A549 (cell line): ENCODE results near the gene KCNN3. TPM values are rescaled to one million over a fixed set of nuclear protein-coding genes. Genes with fewer than 3 reads are reported as not detected.
A peak's percentile ranks its signal among the peaks of the same experiment; 100 is the strongest.

Experiments
- ATAC-seq, 2 experiments: fragments of 200-7000 bp in 1 of 2; fragments of >200 bp in 1 of 2; cut with Nextera tagmentation in 1 of 2; cut with Tn5 transposase in 1 of 2; 3 replicates each; pipeline versions ENCODE4 v1.8.0 to v1.9.1; 2018 to 2020; ENCODE audit warnings: mild to moderate bottlenecking in 1 of 2, moderate library complexity in 1 of 2
- CTCF ChIA-PET: fragments of 300-600 bp; sonication (Branson Sonifier 250); formaldehyde crosslinking; extraction: SDS; loops from one replicate; lab custom pipeline; 2021; ENCODE audit warnings: antibody characterized with exemption, inconsistent platforms; lab: Yijun Ruan, JAX
- POLR2A ChIA-PET: fragments of 350-600 bp; formaldehyde crosslinking; extraction: SDS; loops from one replicate; lab custom pipeline; 2021; ENCODE audit warnings: antibody characterized with exemption, inconsistent platforms; lab: Yijun Ruan, JAX
- DNase-seq, 2 experiments: peaks; one replicate each; pipeline versions ENCODE4 v3.0.0 to v3.0.0-alpha.2; 2011 to 2016; ENCODE audit warnings: low read depth in 1 of 2, low spot score in 1 of 2
- FAIRE-seq: peaks from 2 replicates; lab custom pipeline; 2011; peaks lifted over from hg19 to GRCh38; lab: Jason Lieb, UNC
- H3K27ac ChIP-seq, 2 experiments: fragments of >200 bp; sonication (Bioruptor Twin); formaldehyde crosslinking; 3 replicates each; pipeline ENCODE4 v1.5.1; 2016 to 2017
- H3K4me1 ChIP-seq: fragments of >200 bp; sonication (Bioruptor Twin); formaldehyde crosslinking; 3 replicates; pipeline ENCODE4 v1.6.1; 2016
- H3K4me2 ChIP-seq: fragments of >200 bp; sonication (Bioruptor Twin); formaldehyde crosslinking; 3 replicates; pipeline ENCODE4 v1.6.1; 2016
- H3K4me3 ChIP-seq: fragments of >200 bp; sonication (Bioruptor Twin); formaldehyde crosslinking; 3 replicates; pipeline ENCODE4 v1.5.1; 2016
- H3K9me3 ChIP-seq: fragments of >200 bp; sonication (Bioruptor Twin); formaldehyde crosslinking; 3 replicates; pipeline ENCODE4 v1.6.1; 2016
- CBX8 ChIP-seq: fragments of 200-600 bp; sonication (generic); IDR thresholded peaks from 2 replicates; pipeline ENCODE4 v1.6.1; 2016
- CEBPB ChIP-seq, 2 experiments: fragments of >200 bp in 1 of 2; sonication (Bioruptor Twin) in 1 of 2; formaldehyde crosslinking in 1 of 2; IDR thresholded peaks; 2 replicates each; pipeline ENCODE4 v1.6.1; 2012 to 2016
- EHMT2 ChIP-seq: fragments of 200-600 bp; sonication (generic); IDR thresholded peaks from 2 replicates; pipeline ENCODE4 v1.6.1; 2016; ENCODE audit warnings: antibody characterized with exemption, low read depth, mild to moderate bottlenecking, moderate library complexity
- EP300 ChIP-seq, 2 experiments: fragments of >200 bp; sonication (Bioruptor Twin); formaldehyde crosslinking; IDR thresholded peaks; 2 replicates in 1 of 2; 3 replicates in 1 of 2; pipeline ENCODE4 v1.6.1; 2016 to 2017
- ESRRA ChIP-seq: fragments of 150-350 bp; IDR thresholded peaks from 2 replicates; pipeline ENCODE4 v1.6.1; 2014; ENCODE audit warnings: mild to moderate bottlenecking, low read length, borderline replicate concordance
- FOSL2 ChIP-seq, 2 experiments: fragments of 450-650 bp in 1 of 2; fragments of >200 bp in 1 of 2; sonication (Bioruptor Twin) in 1 of 2; formaldehyde crosslinking; IDR thresholded peaks; 2 replicates each; pipeline versions ENCODE4 v1.5.0 to v1.6.1; 2016 to 2020; ENCODE audit warnings: mild to moderate bottlenecking in 1 of 2, moderate library complexity in 1 of 2
- HEYL ChIP-seq: fragments of 250-450 bp; sonication (Bioruptor Pico); IDR thresholded peaks from 2 replicates; pipeline ENCODE4 v1.8.0; 2021; ENCODE audit warnings: mild to moderate bottlenecking, moderate library complexity
- HOXA7 ChIP-seq: fragments of 250-450 bp; sonication (Bioruptor Pico); IDR thresholded peaks from 2 replicates; pipeline ENCODE4 v1.5.0; 2020; ENCODE audit warnings: mild to moderate bottlenecking, moderate library complexity
- HOXB5 ChIP-seq: fragments of 250-450 bp; sonication (Bioruptor Pico); IDR thresholded peaks from 2 replicates; pipeline ENCODE4 v1.5.0; 2020; ENCODE audit warnings: mild to moderate bottlenecking, moderate library complexity
- JUNB ChIP-seq: fragments of >200 bp; sonication (Bioruptor Twin); formaldehyde crosslinking; IDR thresholded peaks from 2 replicates; pipeline ENCODE4 v1.6.1; 2016
- MAFK ChIP-seq: fragments of 450-650 bp; IDR thresholded peaks from 2 replicates; pipeline ENCODE4 v1.6.1; 2014; ENCODE audit not compliant: partially characterized antibody
- NR3C1 ChIP-seq: fragments of >200 bp; sonication (Bioruptor Twin); formaldehyde crosslinking; IDR thresholded peaks from 3 replicates; pipeline ENCODE4 v1.6.1; 2017
- RARB ChIP-seq: fragments of 250-450 bp; sonication (Bioruptor Pico); IDR thresholded peaks from 2 replicates; pipeline ENCODE4 v1.8.0; 2021; ENCODE audit warnings: mild to moderate bottlenecking, moderate library complexity
- SREBF2 ChIP-seq: fragments of 450-650 bp; IDR thresholded peaks from 2 replicates; pipeline ENCODE4 v1.6.1; 2014; ENCODE audit warnings: mild to moderate bottlenecking, moderate library complexity
- ZSCAN20 ChIP-seq: fragments of 250-450 bp; sonication (Bioruptor Pico); IDR thresholded peaks from 2 replicates; pipeline ENCODE4 v1.8.0; 2022; ENCODE audit warnings: mild to moderate bottlenecking, moderate library complexity
- WGBS: methylation state at CpG from one replicate; pipeline ENCODE4 v1.1.6; 2017; ENCODE audit errors: missing lambda C conversion rate; 5-methylcytosine and 5-hydroxymethylcytosine counted together
- polyA plus RNA-seq, 4 experiments: library from polyadenylated mRNA; depleted of rRNA in 3 of 4; stranded (reverse); fragments of >200 nt; fragmentation: RNase III in 1 of 4; extraction: RNeasy Plus Mini Kit Qiagen cat#74134 plus additional on column Dnase treatment in 1 of 4; gene quantifications; 2 replicates in 3 of 4; 3 replicates in 1 of 4; pipeline ENCODE4 v1.2.3, GENCODE V29; 2011 to 2017
- TF ChIP-seq, protein P1 (sequence below): fragments of 150-350 bp; IDR thresholded peaks from 2 replicates; pipeline ENCODE4 v1.6.1; 2014; ENCODE audit warnings: low read depth, mild to moderate bottlenecking, low read length
- TF ChIP-seq, protein P2 (sequence below): fragments of >200 bp; sonication (Bioruptor Twin); formaldehyde crosslinking; IDR thresholded peaks from 3 replicates; pipeline ENCODE4 v1.6.1; 2016
- TF ChIP-seq, protein P3 (sequence below): IDR thresholded peaks from 2 replicates; pipeline ENCODE4 v1.6.1; 2012; ENCODE audit warnings: low read depth, borderline replicate concordance
- TF ChIP-seq, protein P4 (sequence below): fragments of 450-650 bp; IDR thresholded peaks from 2 replicates; pipeline ENCODE4 v1.6.1; 2014; ENCODE audit warnings: antibody characterized with exemption
- TF ChIP-seq, protein P5 (sequence below): fragments of >200 bp; sonication (Bioruptor Twin); formaldehyde crosslinking; IDR thresholded peaks from 3 replicates; pipeline ENCODE4 v1.5.1; 2016
- TF ChIP-seq, protein P6 (sequence below): fragments of >200 bp; sonication (Bioruptor Twin); formaldehyde crosslinking; IDR thresholded peaks from 2 replicates; pipeline ENCODE4 v1.6.1; 2016

The KCNN3 gene
- polyA plus RNA-seq, 2 of the 4 experiments (the other 2 are of a cell fraction): 0.01 to 0.03 TPM

DNA sequence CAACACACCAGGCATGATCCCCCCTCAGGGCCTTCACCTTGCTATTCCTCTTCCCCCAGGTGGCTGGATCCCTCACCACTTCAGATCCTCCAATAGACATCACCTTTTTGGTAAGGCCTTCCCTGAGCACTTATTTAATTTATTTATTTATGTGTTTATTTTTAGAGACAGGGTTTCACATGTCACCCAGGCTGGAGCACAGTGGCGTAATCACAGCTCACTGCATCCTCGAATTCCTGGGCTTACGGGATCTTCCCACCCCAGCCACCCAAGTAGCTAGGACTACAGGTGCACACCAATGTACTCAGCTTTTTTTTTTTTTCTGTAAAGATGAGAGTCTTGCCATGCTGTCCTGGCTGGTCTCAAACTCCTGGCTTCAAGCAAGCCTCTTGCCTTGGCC lies 17.2 kb downstream of the KCNN3 start (continued):
- TF ChIP-seq, protein P1, sequence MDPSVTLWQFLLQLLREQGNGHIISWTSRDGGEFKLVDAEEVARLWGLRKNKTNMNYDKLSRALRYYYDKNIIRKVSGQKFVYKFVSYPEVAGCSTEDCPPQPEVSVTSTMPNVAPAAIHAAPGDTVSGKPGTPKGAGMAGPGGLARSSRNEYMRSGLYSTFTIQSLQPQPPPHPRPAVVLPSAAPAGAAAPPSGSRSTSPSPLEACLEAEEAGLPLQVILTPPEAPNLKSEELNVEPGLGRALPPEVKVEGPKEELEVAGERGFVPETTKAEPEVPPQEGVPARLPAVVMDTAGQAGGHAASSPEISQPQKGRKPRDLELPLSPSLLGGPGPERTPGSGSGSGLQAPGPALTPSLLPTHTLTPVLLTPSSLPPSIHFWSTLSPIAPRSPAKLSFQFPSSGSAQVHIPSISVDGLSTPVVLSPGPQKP: no peak
- TF ChIP-seq NR3C1 (no peak), MAFK (no peak), ZSCAN20 (no peak), ESRRA (no peak)

DNA sequence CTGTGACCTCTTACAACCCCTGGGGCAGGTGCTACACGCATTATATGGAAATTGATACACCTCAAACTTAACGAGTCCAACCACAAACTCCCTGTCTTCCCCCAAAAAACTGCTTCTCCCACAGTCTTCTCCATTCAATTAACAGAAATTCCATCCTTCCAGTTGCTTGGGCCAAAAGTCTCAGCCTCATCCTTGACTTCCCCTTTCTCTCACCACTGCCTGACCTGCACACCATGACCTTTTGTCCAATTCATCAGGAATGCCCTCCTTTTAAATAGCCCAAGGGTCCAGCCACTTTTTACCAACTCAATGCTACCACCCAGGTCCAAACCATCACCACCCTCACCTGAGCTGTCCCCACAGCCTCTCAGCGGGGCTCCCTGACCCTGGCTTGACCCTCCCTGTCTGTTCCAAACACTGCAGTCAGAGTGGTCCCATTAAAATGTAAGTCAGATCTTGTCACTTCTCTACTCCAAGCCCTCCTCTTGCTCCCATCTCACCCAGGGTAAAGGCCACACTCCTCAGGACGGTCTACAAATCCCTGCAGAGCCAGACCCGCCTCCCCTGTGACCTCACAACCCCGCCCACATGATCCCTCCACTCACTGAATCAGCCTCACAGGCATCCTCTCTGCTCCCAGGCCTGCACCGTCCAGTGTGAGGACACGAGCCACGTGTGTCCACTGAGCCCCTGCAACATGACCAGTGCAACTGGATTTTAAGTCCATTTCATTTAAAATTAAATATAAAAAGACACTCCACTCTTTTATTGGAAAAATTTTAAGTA lies 18.5 kb downstream of the KCNN3 start:
- FAIRE-seq (no peak), ATAC-seq (peak; percentile 21 to 68; a peak in 2 of 6 replicates), DNase-seq (no peak)
- 62% methylated on average over 9 of the region's 9 CpGs for WGBS
- no peak overlapping the region for H3K27ac ChIP-seq
- no peak overlapping the region for H3K4me3 ChIP-seq
- TF ChIP-seq, protein P1: no peak
- TF ChIP-seq HEYL: no peak
- H3K4me2 ChIP-seq: no peak overlapping the region
- ChIA-PET CTCF (interaction anchor here (1.4 to 1.9 kb wide), 2 partner anchors 10 to 14 kb away, joined by 3 to 6 read pairs; no protein-coding TSS in a partner anchor), POLR2A (no interaction called here)
- no peaks in the 10 kb centered on the region for H3K9me3 ChIP-seq
- no peaks in the 10 kb centered on the region for H3K4me1 ChIP-seq

DNA sequence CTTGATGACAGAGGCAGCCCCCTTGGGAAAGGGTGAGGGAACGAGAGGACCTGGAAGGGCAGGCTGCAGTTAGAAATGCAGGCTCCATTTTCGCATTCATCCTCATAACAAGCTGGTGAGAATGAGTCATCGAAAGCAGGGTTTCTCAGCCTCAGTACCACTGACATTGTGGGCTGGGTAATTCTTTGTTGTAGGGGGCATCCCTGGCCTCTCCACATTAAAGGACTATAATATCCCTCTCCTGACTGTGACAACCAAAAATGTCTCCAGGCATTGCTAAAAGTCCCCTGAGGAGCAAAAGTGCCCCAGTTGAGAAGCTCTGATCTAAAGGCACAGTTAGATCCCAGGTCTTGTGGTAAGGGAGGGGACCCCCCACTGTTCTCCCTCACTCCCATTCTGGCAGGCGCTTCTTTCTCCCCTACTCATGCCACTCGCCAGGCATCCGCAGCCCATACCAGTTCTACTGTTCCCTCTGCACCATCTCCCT lies 20.4 kb downstream of the KCNN3 start:
- WGBS: 84% methylated on average over 6 of the region's 6 CpGs
- no peak for FAIRE-seq
- Histone ChIP-seq H3K4me2 (no peak overlapping the region), H3K4me3 (no peak overlapping the region), H3K4me1 (no peaks in the 10 kb centered on the region), H3K27ac (no peak overlapping the region), H3K9me3 (no peaks in the 10 kb centered on the region)
- POLR2A ChIA-PET: no interaction called here
- DNase-seq: no peak
- no peak for TF ChIP-seq FOSL2 (IDR thresholded peaks at IDR 0.05)
- TF ChIP-seq FOSL2 (CRISPR knock-in tag; IDR thresholded peaks at IDR 0.05): peak; percentile 34
- TF ChIP-seq, protein P2, sequence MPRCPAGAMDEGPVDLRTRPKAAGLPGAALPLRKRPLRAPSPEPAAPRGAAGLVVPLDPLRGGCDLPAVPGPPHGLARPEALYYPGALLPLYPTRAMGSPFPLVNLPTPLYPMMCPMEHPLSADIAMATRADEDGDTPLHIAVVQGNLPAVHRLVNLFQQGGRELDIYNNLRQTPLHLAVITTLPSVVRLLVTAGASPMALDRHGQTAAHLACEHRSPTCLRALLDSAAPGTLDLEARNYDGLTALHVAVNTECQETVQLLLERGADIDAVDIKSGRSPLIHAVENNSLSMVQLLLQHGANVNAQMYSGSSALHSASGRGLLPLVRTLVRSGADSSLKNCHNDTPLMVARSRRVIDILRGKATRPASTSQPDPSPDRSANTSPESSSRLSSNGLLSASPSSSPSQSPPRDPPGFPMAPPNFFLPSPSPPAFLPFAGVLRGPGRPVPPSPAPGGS: no peak
- CTCF ChIA-PET: interaction anchor here (1.3 to 1.9 kb wide), 4 partner anchors 10 to 17 kb away, joined by 4 to 7 read pairs (median 5); no protein-coding TSS in a partner anchor
- ATAC-seq: no peak

DNA sequence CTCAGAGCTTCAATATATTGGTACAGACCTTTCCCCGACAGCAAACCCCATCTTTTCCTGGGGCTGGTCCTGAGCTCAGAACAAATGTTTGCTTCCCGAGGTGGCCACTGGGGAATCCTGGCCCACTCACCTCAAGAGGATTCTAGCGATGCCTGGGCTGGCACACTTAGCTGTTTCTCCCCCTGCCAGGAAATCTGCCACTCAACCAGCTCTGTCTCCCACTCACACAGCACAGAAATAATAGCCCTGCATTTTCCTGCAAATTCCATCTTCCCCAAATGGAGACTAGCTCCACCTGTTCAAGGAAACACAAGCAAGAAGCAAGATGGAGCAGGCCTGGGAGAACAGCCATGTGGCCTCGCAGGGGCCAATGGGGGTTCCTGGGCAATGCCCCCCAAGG lies 21.1 kb downstream of the KCNN3 start:
- 64% methylated on average over 4 of the region's 4 CpGs for WGBS
- Histone ChIP-seq H3K27ac (no peak overlapping the region), H3K9me3 (no peaks in the 10 kb centered on the region), H3K4me1 (no peaks in the 10 kb centered on the region), H3K4me3 (no peak overlapping the region), H3K4me2 (no peak overlapping the region)
- ChIA-PET POLR2A (no interaction called here), CTCF (interaction anchor here (1.0 to 1.3 kb wide), 4 partner anchors 10 to 42 kb away, joined by 3 to 6 read pairs (median 4); no protein-coding TSS in a partner anchor)
- DNase-seq: no peak
- FAIRE-seq: no peak
- ATAC-seq: no peak
- TF ChIP-seq SREBF2 (no peak), EHMT2 (no peak), HOXA7 (CRISPR knock-in tag) (no peak), RARB (CRISPR knock-in tag) (no peak), EP300 (IDR thresholded peaks at IDR 0.05) (no peak), CEBPB (IDR thresholded peaks at IDR 0.05) (no peak), JUNB (no peak), HOXB5 (CRISPR knock-in tag) (no peak), CBX8 (no peak)
- TF ChIP-seq, protein P3, sequence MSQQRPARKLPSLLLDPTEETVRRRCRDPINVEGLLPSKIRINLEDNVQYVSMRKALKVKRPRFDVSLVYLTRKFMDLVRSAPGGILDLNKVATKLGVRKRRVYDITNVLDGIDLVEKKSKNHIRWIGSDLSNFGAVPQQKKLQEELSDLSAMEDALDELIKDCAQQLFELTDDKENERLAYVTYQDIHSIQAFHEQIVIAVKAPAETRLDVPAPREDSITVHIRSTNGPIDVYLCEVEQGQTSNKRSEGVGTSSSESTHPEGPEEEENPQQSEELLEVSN: no peak
- TF ChIP-seq, protein P4, sequence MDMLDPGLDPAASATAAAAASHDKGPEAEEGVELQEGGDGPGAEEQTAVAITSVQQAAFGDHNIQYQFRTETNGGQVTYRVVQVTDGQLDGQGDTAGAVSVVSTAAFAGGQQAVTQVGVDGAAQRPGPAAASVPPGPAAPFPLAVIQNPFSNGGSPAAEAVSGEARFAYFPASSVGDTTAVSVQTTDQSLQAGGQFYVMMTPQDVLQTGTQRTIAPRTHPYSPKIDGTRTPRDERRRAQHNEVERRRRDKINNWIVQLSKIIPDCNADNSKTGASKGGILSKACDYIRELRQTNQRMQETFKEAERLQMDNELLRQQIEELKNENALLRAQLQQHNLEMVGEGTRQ: no peak
- TF ChIP-seq, protein P2: no peak
- TF ChIP-seq, protein P5, sequence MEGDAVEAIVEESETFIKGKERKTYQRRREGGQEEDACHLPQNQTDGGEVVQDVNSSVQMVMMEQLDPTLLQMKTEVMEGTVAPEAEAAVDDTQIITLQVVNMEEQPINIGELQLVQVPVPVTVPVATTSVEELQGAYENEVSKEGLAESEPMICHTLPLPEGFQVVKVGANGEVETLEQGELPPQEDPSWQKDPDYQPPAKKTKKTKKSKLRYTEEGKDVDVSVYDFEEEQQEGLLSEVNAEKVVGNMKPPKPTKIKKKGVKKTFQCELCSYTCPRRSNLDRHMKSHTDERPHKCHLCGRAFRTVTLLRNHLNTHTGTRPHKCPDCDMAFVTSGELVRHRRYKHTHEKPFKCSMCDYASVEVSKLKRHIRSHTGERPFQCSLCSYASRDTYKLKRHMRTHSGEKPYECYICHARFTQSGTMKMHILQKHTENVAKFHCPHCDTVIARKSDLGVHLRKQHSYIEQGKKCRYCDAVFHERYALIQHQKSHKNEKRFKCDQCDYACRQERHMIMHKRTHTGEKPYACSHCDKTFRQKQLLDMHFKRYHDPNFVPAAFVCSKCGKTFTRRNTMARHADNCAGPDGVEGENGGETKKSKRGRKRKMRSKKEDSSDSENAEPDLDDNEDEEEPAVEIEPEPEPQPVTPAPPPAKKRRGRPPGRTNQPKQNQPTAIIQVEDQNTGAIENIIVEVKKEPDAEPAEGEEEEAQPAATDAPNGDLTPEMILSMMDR: no peak
- TF ChIP-seq, protein P6, sequence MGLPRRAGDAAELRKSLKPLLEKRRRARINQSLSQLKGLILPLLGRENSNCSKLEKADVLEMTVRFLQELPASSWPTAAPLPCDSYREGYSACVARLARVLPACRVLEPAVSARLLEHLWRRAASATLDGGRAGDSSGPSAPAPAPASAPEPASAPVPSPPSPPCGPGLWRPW: no peak
